ENCODE results near the gene APOC4. TPM values are rescaled to one million over a fixed set of nuclear protein-coding genes. Genes with fewer than 3 reads are reported as not detected.

APOC4 gene
- total and polyA plus RNA-seq, 7 donors: not detected

DNA sequence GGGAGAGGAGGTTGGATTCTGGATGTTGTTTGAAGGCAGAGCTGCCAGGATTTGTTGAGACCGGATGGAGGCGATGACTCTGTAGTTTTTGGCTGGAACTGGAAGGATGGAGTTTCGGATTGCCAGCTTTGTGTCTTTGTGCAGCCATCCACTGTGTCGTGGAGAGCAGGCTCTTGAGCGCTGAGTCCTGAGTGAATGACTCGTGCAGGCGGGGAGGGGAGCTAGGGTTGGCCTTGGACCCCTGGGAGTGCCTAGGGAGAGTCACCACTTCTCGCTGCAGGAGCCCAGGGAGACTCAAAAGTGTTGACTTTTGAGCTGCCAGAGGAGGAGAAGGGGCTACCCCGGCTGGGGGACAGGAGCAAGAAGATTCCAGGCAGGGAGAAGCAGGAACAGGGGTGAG lies 47.1 kb upstream of the APOC4 start:
- WGBS, 2 donors: 86 to 87% methylated on average over 9 of the region's 9 CpGs
- Histone ChIP-seq H3K27ac (no peak overlapping the region), H3K9me3 (no peaks in the 10 kb centered on the region), H3K4me3 (no peak overlapping the region), H3K4me1 (peaks cover 0 to 18% (median 16%) of the 10 kb centered on the region in 4 donors), H3K36me3 (peaks cover 35 to 65% (median 45%) of the 10 kb centered on the region in 4 donors), H3K27me3 (no peaks in the 10 kb centered on the region)
- TF ChIP-seq, protein P1, sequence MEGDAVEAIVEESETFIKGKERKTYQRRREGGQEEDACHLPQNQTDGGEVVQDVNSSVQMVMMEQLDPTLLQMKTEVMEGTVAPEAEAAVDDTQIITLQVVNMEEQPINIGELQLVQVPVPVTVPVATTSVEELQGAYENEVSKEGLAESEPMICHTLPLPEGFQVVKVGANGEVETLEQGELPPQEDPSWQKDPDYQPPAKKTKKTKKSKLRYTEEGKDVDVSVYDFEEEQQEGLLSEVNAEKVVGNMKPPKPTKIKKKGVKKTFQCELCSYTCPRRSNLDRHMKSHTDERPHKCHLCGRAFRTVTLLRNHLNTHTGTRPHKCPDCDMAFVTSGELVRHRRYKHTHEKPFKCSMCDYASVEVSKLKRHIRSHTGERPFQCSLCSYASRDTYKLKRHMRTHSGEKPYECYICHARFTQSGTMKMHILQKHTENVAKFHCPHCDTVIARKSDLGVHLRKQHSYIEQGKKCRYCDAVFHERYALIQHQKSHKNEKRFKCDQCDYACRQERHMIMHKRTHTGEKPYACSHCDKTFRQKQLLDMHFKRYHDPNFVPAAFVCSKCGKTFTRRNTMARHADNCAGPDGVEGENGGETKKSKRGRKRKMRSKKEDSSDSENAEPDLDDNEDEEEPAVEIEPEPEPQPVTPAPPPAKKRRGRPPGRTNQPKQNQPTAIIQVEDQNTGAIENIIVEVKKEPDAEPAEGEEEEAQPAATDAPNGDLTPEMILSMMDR (IDR thresholded peaks at IDR 0.05): no peak
- TF ChIP-seq POLR2AphosphoS5 (IDR thresholded peaks at IDR 0.05): no peak
- no peak for TF ChIP-seq EP300 (IDR thresholded peaks at IDR 0.05)
- TF ChIP-seq POLR2A (IDR thresholded peaks at IDR 0.05): no peak
- no peak for DNase-seq
- intact Hi-C loops (cut with DNase I): loop anchor here (5.0 kb wide), 1 partner anchor 357 kb away; the partner anchor contains the start of gene MARK4

DNA sequence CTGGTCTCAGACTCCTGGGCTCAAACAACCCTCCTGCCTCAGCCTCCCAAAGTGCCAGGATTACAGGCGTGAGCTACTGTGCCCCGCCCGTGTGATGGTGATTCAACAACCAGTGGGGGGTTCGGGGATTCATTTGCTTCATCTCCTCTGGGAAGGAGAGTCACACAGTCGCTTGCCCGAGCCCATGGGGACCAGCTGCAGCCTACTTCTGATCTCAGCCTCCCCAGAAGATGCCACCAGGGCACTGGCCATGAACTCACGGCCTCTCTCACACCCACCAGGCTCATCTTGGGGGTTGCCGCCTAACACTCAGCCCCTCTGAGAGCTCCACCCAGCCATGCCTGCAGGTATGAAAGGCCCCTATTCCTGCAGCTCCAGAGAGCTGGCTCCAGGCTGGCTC lies 44.2 kb upstream of the APOC4 start:
- Histone ChIP-seq H3K4me3 (no peak overlapping the region), H3K27ac (no peak overlapping the region), H3K9me3 (no peaks in the 10 kb centered on the region), H3K36me3 (peaks cover 35 to 89% (median 57%) of the 10 kb centered on the region in 4 donors), H3K4me1 (peaks cover 0 to 3% (median under 1%) of the 10 kb centered on the region in 4 donors), H3K27me3 (no peaks in the 10 kb centered on the region)
- TF ChIP-seq POLR2A (IDR thresholded peaks at IDR 0.05) (no peak), POLR2AphosphoS5 (IDR thresholded peaks at IDR 0.05) (no peak), EP300 (IDR thresholded peaks at IDR 0.05) (no peak)
- TF ChIP-seq, protein P1 (IDR thresholded peaks at IDR 0.05): no peak
- intact Hi-C loops (cut with DNase I): no loop called here
- 87 to 91% methylated on average over 8 of the region's 8 CpGs for WGBS, 2 donors
- no peak for DNase-seq

DNA sequence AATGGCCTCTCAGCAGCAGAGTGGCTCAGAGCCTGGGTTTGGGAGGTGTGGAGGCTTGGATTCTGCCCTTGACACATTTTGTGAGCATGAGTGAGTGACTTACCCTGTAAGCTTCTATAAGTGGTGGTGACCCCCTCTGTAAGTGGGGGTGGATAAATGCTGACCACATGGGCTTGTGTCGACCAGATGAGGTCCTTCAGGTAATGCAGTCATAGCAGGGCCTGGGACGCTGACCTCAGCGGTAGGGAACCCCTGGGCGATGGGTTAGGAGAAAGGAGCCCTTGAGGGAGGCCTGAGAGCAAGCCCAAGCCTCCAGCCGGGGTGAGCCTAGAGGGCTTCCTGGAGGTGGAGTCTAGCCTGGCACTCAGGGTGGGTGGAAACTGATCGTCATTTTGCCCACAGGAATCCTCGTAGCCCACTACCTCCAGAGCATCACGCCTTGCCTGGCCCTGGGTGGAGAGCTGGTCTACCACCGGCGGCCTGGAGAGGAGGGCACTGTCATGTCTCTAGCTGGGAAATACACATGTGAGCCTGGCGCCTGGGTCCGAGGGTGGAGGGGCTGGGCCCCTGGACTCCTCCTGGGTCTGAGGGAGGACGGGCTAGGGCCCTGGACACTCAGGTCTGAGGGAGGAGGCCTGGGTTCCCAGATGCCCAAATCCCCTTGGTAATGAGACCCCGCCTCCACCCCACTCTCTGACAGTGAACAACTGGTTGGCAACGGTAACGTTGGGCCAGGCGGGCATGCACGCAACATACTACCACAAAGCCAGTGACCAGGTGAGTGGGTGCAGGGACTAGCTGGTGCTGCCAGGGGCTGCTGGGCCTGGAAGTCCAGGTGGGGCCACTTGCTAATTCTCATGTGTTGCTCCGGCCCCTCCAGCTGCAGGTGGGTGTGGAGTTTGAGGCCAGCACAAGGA lies 41.5 kb upstream of the APOC4 start:
- H3K9me3 ChIP-seq: no peaks in the 10 kb centered on the region
- no peak for DNase-seq
- WGBS, 2 donors: 94 to 95% methylated on average over 19 of the region's 19 CpGs
- TF ChIP-seq EP300 (IDR thresholded peaks at IDR 0.05): no peak
- no peak for TF ChIP-seq POLR2AphosphoS5 (IDR thresholded peaks at IDR 0.05)
- TF ChIP-seq POLR2A (IDR thresholded peaks at IDR 0.05): no peak
- TF ChIP-seq, protein P1 (IDR thresholded peaks at IDR 0.05): no peak
- no peak overlapping the region for H3K27ac ChIP-seq
- H3K4me1 ChIP-seq: peaks cover 0 to 5% (median 3%) of the 10 kb centered on the region in 4 donors
- H3K27me3 ChIP-seq: peaks cover 5 to 12% (median 11%) of the 10 kb centered on the region in 3 donors
- intact Hi-C loops (cut with DNase I): no loop called here
- H3K4me3 ChIP-seq: no peak overlapping the region
- H3K36me3 ChIP-seq: peaks cover 12 to 66% (median 34%) of the 10 kb centered on the region in 4 donors

DNA sequence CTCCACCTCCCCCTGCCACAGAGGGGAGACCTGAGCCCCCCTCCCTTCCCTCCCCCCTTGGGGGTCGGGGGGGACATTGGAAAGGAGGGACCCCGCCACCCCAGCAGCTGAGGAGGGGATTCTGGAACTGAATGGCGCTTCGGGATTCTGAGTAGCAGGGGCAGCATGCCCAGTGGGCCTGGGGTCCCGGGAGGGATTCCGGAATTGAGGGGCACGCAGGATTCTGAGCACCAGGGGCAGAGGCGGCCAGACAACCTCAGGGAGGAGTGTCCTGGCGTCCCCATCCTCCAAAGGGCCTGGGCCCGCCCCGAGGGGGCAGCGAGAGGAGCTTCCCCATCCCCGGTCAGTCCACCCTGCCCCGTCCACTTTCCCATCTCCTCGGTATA lies 38.8 kb upstream of the APOC4 start:
- DNase-seq: no peak
- H3K4me1 ChIP-seq: peaks cover 0 to 6% (median 5%) of the 10 kb centered on the region in 4 donors
- no peak overlapping the region for H3K4me3 ChIP-seq
- peaks cover 0 to 40% (median 16%) of the 10 kb centered on the region in 4 donors for H3K36me3 ChIP-seq
- H3K9me3 ChIP-seq: no peaks in the 10 kb centered on the region
- peaks cover 9 to 34% (median 24%) of the 10 kb centered on the region in 3 donors for H3K27me3 ChIP-seq
- TF ChIP-seq POLR2AphosphoS5 (IDR thresholded peaks at IDR 0.05) (no peak), EP300 (IDR thresholded peaks at IDR 0.05) (no peak), POLR2A (IDR thresholded peaks at IDR 0.05) (no peak)
- TF ChIP-seq, protein P1 (IDR thresholded peaks at IDR 0.05): no peak
- intact Hi-C loops (cut with DNase I): loop anchor here (1.0 kb wide), 1 partner anchor 48 kb away; no protein-coding TSS in a partner anchor
- no peak overlapping the region for H3K27ac ChIP-seq
- 73 to 82% methylated on average over 15 of the region's 15 CpGs for WGBS, 2 donors
